ENCODE data around the gene ADPRS. TPM values are rescaled to one million over a fixed set of nuclear protein-coding genes. Genes with fewer than 3 reads are reported as not detected.

Gene ADPRS
- total RNA-seq, 1 experiment from 2014 or later = 26.5 TPM

GRCh38 chr1:36137226-36137625 lies 48.5 kb downstream of the ADPRS start:
- no peak for DNase-seq
- Mint-ChIP-seq H3K27me3 (ENCODE audit: unreplicated experiment) (no peaks in the 10 kb centered on the region), H3K9me3 (ENCODE audit: low read depth, unreplicated experiment) (no peaks in the 10 kb centered on the region), H3K36me3 (ENCODE audit: insufficient read depth, unreplicated experiment) (peaks cover 45% of the 10 kb centered on the region), H3K27ac (ENCODE audit: unreplicated experiment) (no peak overlapping the region), H3K4me3 (ENCODE audit: low read depth, unreplicated experiment) (no peak overlapping the region), H3K4me1 (ENCODE audit: low read depth, unreplicated experiment) (peaks cover 38% of the 10 kb centered on the region)
- no TSS peak for BruUV-seq (replicated peaks)
- intact Hi-C loops (cut with micrococcal nuclease; ENCODE audit: unreplicated experiment) = no loop called here
- CTCF ChIA-PET = no interaction called here
- TF ChIP-seq CTCF (IDR thresholded peaks at IDR 0.05; ENCODE audit: unreplicated experiment) = no peak

- Mint-ChIP-seq H3K36me3 (ENCODE audit: insufficient read depth, unreplicated experiment) (peaks cover 45% of the 10 kb centered on the region), H3K9me3 (ENCODE audit: low read depth, unreplicated experiment) (no peaks in the 10 kb centered on the region), H3K27me3 (ENCODE audit: unreplicated experiment) (no peaks in the 10 kb centered on the region), H3K27ac (ENCODE audit: unreplicated experiment) (no peak overlapping the region), H3K4me3 (ENCODE audit: low read depth, unreplicated experiment) (no peak overlapping the region), H3K4me1 (ENCODE audit: low read depth, unreplicated experiment) (peaks cover 38% of the 10 kb centered on the region)
- TF ChIP-seq CTCF (IDR thresholded peaks at IDR 0.05; ENCODE audit: unreplicated experiment) = no peak
- intact Hi-C loops (cut with micrococcal nuclease; ENCODE audit: unreplicated experiment) = no loop called here
- no peak for DNase-seq
- CTCF ChIA-PET = no interaction called here
- no TSS peak for BruUV-seq (replicated peaks)
Measured at GRCh38 chr1:36137776-36138175, 49.1 kb downstream of the ADPRS start.

- Mint-ChIP-seq H3K9me3 (ENCODE audit: low read depth, unreplicated experiment) (no peaks in the 10 kb centered on the region), H3K4me3 (ENCODE audit: low read depth, unreplicated experiment) (no peak overlapping the region), H3K27me3 (ENCODE audit: unreplicated experiment) (no peaks in the 10 kb centered on the region), H3K4me1 (ENCODE audit: low read depth, unreplicated experiment) (peaks cover 25% of the 10 kb centered on the region), H3K27ac (ENCODE audit: unreplicated experiment) (no peak overlapping the region), H3K36me3 (ENCODE audit: insufficient read depth, unreplicated experiment) (peaks cover 50% of the 10 kb centered on the region)
- intact Hi-C loops (cut with micrococcal nuclease; ENCODE audit: unreplicated experiment) = no loop called here
- no TSS peak for BruUV-seq (replicated peaks)
- no peak for DNase-seq
- CTCF ChIA-PET = no interaction called here
- no peak for TF ChIP-seq CTCF (IDR thresholded peaks at IDR 0.05; ENCODE audit: unreplicated experiment)
Measured at GRCh38 chr1:36139521-36139920, 50.8 kb downstream of the ADPRS start.

GRCh38 chr1:36142121-36142520 lies 53.4 kb downstream of the ADPRS start:
- no peak for TF ChIP-seq CTCF (IDR thresholded peaks at IDR 0.05; ENCODE audit: unreplicated experiment)
- CTCF ChIA-PET = interaction anchor here (0.8 kb wide), 1 partner anchor 73 kb away, joined by 3 read pairs; no protein-coding TSS in a partner anchor
- BruUV-seq (replicated peaks) = no TSS peak
- no peaks in the 10 kb centered on the region for H3K9me3 Mint-ChIP-seq (ENCODE audit: low read depth, unreplicated experiment)
- no peaks in the 10 kb centered on the region for H3K27me3 Mint-ChIP-seq (ENCODE audit: unreplicated experiment)
- intact Hi-C loops (cut with micrococcal nuclease; ENCODE audit: unreplicated experiment) = no loop called here
- peaks cover 44% of the 10 kb centered on the region for H3K36me3 Mint-ChIP-seq (ENCODE audit: insufficient read depth, unreplicated experiment)
- H3K4me1 Mint-ChIP-seq (ENCODE audit: low read depth, unreplicated experiment) = peaks cover 8% of the 10 kb centered on the region
- H3K27ac Mint-ChIP-seq (ENCODE audit: unreplicated experiment) = no peak overlapping the region
- H3K4me3 Mint-ChIP-seq (ENCODE audit: low read depth, unreplicated experiment) = no peak overlapping the region
- no peak for DNase-seq

All from Calu3 (cell line).